Ramos (cell line): ENCODE results near the gene ERCC2.

Experiments used
- in situ Hi-C: fragments of 300-500 bp; cut with MboI; formaldehyde crosslinking; loops from one replicate; pipeline ENCODE4 v1.14.3; 2022; ENCODE audit warnings: low sequenced_read_pairs; ENCODE audit not compliant: unreplicated experiment

Gene ERCC2

DNA sequence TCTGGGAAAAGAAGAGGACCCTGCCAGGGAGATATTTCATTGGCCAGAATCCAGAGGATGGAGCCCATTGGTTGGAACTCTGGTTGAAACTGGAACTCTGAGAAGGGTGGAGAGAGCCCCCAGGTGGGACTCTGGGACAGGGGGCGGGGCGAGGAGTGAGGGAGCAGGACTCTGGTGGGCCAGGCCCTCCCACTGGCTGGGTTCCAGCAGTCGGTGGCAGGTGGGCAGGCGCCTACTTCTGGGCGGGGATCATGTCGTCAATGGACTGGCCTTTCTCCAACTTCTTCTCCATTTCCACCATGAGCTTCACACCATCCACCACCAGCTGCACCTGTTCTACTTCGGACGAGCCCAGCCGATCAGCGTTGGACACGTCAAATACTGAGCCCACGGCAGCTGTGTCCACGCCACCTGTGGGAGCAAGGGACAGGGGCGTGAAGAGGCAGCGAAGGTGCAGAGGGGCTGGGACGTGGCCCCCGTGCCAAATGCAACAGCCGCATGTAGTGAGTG, 63.8 kb downstream of the ERCC2 start:
- in situ Hi-C loops: no loop called here

- in situ Hi-C loops: no loop called here
Measured at GRCh38 chr19:45306040-45306439, 64.3 kb downstream of the ERCC2 start.

DNA sequence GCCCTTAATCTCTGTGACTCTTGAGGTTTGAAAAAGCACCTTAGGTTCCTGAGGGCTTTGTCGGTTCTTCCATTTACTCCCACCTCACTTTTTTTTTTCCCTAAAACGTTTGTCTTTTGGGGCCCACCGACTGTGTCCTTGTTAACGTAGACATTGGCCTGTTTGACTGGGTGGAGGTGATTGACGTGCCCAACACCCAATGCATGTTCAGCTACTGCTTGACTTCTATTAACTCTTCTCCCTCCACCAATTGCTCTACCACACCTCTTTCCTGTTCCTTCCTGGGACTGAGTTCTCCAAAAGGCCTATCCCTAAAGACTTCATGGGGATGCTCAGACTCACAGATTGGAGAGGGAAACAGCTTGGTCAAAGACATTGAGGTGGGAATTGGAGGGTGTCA, 65.0 kb downstream of the ERCC2 start:
- in situ Hi-C loops: no loop called here

DNA sequence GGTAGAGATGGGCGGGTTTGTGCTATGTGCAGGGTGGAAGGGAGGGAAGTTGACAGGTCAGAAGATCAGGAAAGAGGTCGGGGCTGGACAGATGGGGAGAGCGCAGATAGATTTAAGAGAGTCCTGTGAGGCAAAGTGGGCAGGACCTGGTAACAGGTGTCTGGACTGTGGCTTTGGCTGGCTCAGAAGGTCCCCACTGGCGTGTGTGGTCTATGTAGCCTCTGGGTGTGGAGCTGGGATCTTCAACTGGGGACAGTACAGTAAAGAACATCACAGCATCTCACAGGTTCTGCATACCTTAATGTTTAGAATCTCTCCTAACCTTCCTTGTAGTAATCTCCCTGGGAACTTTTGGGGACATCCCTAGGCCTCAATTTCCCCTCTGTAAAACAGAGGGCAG, 65.4 kb downstream of the ERCC2 start:
- in situ Hi-C loops: no loop called here

- in situ Hi-C loops: no loop called here
Measured at GRCh38 chr19:45304141-45304926, 66.0 kb downstream of the ERCC2 start.

- in situ Hi-C loops: no loop called here
Measured at GRCh38 chr19:45303269-45304060, 66.9 kb downstream of the ERCC2 start.

- in situ Hi-C loops: no loop called here
Measured at GRCh38 chr19:45302416-45302815, 68.0 kb downstream of the ERCC2 start.
